GM12891 (cell line): ENCODE results near the gene PPP1R11.

ENCODE experiments used
- DNase-seq: peaks from one replicate; pipeline ENCODE4 v3.0.0; 2011; ENCODE audit warnings: low spot score; ENCODE audit not compliant: insufficient read length
- FAIRE-seq: peaks from 2 replicates; lab custom pipeline; 2011; peaks lifted over from hg19 to GRCh38; lab: Jason Lieb, UNC
- PAX5 ChIP-seq: IDR thresholded peaks from 2 replicates; pipeline ENCODE4 v1.6.1; 2011; ENCODE audit warnings: low read length, moderate library complexity, mild to moderate bottlenecking; ENCODE audit not compliant: insufficient read depth, severe bottlenecking
- POLR2A ChIP-seq: IDR thresholded peaks from 2 replicates; pipeline ENCODE4 v1.6.1; 2011; ENCODE audit warnings: low read depth, low read length, control low read depth
- POLR2AphosphoS5 ChIP-seq: IDR thresholded peaks from 2 replicates; pipeline ENCODE4 v1.6.1; 2011; ENCODE audit warnings: low read depth, low read length, control low read depth
- POU2F2 ChIP-seq: IDR thresholded peaks from 2 replicates; pipeline ENCODE4 v1.6.1; 2011; ENCODE audit warnings: low read depth, mild to moderate bottlenecking, control low read depth, low read length, moderate library complexity
- SPI1 ChIP-seq: IDR thresholded peaks from 2 replicates; pipeline ENCODE4 v1.6.1; 2011; ENCODE audit warnings: low read depth, low read length, control low read depth
- TAF1 ChIP-seq: IDR thresholded peaks from 2 replicates; pipeline ENCODE4 v1.6.1; 2011; ENCODE audit warnings: low read depth, low read length, control low read depth

The PPP1R11 gene

GRCh38 chr6:30071858-30072257, 4.9 kb downstream of the PPP1R11 start:
- DNase-seq (no peak), FAIRE-seq (no peak)
- TF ChIP-seq TAF1, result no peak
- no peak for TF ChIP-seq POU2F2
- no peak for TF ChIP-seq POLR2A

GRCh38 chr6:30073489-30074235, 6.7 kb downstream of the PPP1R11 start:
- FAIRE-seq (no peak), DNase-seq (no peak)
- no peak for TF ChIP-seq SPI1
- TF ChIP-seq TAF1, result no peak
- TF ChIP-seq POU2F2, result no peak
- no peak for TF ChIP-seq PAX5
- TF ChIP-seq POLR2AphosphoS5, result no peak
- TF ChIP-seq POLR2A, result no peak

GRCh38 chr6:30074331-30075093, 7.5 kb downstream of the PPP1R11 start:
- no peak for FAIRE-seq
- TF ChIP-seq POU2F2 (no peak), SPI1 (no peak), TAF1 (no peak), PAX5 (no peak), POLR2AphosphoS5 (no peak), POLR2A (no peak)
- DNase-seq, result no peak

DNA sequence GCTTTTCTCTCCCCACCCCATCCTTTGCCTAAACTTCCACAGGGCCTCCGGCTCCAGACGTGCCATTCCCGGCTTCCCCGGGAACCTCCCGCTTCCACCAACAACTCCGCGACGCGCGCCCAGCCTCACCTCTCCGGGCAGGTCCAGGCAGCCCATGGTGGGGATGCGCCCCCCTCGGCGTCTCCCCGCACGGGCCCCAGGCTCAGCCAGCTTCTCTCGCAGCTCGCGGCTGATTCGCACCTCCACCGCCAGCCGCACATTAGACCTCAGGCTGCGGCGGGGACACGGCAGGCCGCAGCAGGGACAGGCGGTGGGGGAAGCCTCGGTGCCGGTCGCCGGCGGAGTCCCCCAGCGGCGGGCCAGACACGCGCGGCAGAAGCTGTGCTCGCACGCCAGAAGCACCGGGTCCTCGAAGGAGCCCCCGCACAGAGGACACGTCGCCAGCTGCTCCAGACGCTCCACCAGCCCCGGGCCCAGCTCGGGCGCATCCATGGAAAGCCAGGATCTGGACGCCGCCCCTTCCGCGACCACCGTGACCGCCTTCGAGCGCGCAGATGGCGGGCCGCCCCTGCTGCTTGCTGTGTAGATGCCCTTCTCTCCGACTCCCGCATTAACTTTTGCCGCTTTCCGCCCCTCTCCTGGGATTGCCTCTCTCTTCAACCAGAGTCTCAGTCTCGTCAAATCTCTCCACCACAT, 8.2 kb downstream of the PPP1R11 start, which contains the start of gene RNF39:
RNF39 (minus strand) TSS at position 676 of the 696 bp plus-strand sequence; CDS start at position 492, 184 bp downstream.
- DNase-seq (no peak), FAIRE-seq (no peak)
- TF ChIP-seq POU2F2 (no peak), TAF1 (no peak), SPI1 (no peak), PAX5 (no peak), POLR2AphosphoS5 (no peak), POLR2A (no peak)

- TF ChIP-seq PAX5 (no peak), POLR2AphosphoS5 (no peak), SPI1 (no peak), POU2F2 (no peak), POLR2A (no peak), TAF1 (no peak)
- DNase-seq (no peak), FAIRE-seq (no peak)
These were observed 9.1 kb downstream of the PPP1R11 start for GRCh38 chr6:30075790-30076732.

DNA sequence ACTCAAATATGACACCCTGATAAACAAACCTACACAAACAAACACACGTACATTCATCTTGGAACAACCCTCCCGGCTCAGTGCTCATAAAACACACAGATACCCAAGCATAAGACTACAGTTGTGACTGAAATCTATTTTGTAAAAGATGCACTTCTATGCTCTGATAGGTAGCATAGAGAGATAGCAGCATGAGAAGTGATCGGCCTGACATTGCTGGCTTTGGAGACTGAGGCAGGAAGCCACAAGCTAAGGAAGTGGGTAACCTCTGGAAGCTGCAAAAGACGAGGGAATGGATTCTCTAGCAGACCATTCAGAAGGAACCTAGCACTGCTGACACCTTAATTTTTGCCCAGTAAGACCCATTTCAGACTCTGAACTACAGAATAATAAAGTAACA, 10.2 kb downstream of the PPP1R11 start:
- TF ChIP-seq PAX5 (no peak), POLR2A (no peak), TAF1 (no peak), POU2F2 (no peak), SPI1 (no peak), POLR2AphosphoS5 (no peak)
- no peak for DNase-seq
- no peak for FAIRE-seq

DNA sequence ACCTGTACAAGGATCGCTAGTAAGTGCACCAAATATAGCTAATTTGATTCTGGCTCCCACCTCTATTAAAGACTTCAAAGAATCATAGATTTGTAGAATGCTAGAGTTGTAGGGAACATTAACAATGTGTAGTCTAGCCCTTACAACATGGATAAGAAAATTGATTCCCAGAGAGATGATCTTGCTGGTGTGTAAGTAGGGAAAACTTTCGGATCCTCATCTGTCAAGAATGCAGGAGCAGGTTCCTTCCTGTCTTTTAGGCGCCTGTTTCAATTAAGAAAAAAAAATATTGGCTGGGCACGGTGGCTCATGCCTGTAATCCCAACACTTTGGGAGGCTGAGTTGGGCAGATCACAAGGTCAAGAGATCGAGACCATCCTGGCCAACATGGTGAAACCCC, 20.9 kb downstream of the PPP1R11 start:
- FAIRE-seq, result no peak
- DNase-seq, result no peak
- TF ChIP-seq PAX5 (no peak), TAF1 (no peak), POLR2A (no peak), POLR2AphosphoS5 (no peak), SPI1 (no peak), POU2F2 (no peak)

GRCh38 chr6:30091577-30092381, 24.8 kb downstream of the PPP1R11 start:
- FAIRE-seq, result no peak
- no peak for DNase-seq
- TF ChIP-seq POLR2A, result no peak
- TF ChIP-seq TAF1, result no peak
- TF ChIP-seq PAX5, result no peak
- TF ChIP-seq POLR2AphosphoS5, result no peak
- no peak for TF ChIP-seq POU2F2
- no peak for TF ChIP-seq SPI1
